ENCODE data around the gene TBC1D22A. TPM values are rescaled to one million over a fixed set of nuclear protein-coding genes. Genes with fewer than 3 reads are reported as not detected.
"Not testable (repeated sequence)": the region's sequence is repeated elsewhere in the genome, so short reads cannot be mapped to it uniquely, and the experiment has no call there.

The TBC1D22A gene
- total RNA-seq, 1 donor from 2014 or later = 87.8 TPM

GRCh38 chr22:47116426-47117341 is 354.2 kb downstream of the TBC1D22A start:
- TF ChIP-seq CTCF (IDR thresholded peaks at IDR 0.05) = no peak
- peaks cover 3 to 13% of the 10 kb centered on the region in 2 donors for H3K36me3 ChIP-seq
- no peak for DNase-seq (ENCODE audit: low spot score in 2 of 2)
- no peak overlapping the region for H3K27ac ChIP-seq
- no peaks in the 10 kb centered on the region for H3K27me3 ChIP-seq
- no peaks in the 10 kb centered on the region for H3K9me3 ChIP-seq
- H3K4me1 ChIP-seq = no peaks in the 10 kb centered on the region
- intact Hi-C loops (cut with DNase I) = no loop called here
- H3K4me3 ChIP-seq = no peak overlapping the region

GRCh38 chr22:47117442-47117841 is 355.0 kb downstream of the TBC1D22A start:
- intact Hi-C loops (cut with DNase I); H3K4me1 ChIP-seq; H3K27ac ChIP-seq; H3K9me3 ChIP-seq; H3K36me3 ChIP-seq; H3K4me3 ChIP-seq; H3K27me3 ChIP-seq; DNase-seq (ENCODE audit: low spot score in 2 of 2): not testable (repeated sequence)

- DNase-seq (ENCODE audit: low spot score in 2 of 2) = no peak
- H3K4me1 ChIP-seq = no peaks in the 10 kb centered on the region
- intact Hi-C loops (cut with DNase I) = no loop called here
- no peak for TF ChIP-seq CTCF (IDR thresholded peaks at IDR 0.05)
- H3K36me3 ChIP-seq = no peaks in the 10 kb centered on the region
- H3K4me3 ChIP-seq = no peak overlapping the region
- H3K27me3 ChIP-seq = no peaks in the 10 kb centered on the region
- no peak overlapping the region for H3K27ac ChIP-seq
- no peaks in the 10 kb centered on the region for H3K9me3 ChIP-seq
Observed at GRCh38 chr22:47119181-47119580, 356.7 kb downstream of the TBC1D22A start.

- no peak for TF ChIP-seq CTCF (IDR thresholded peaks at IDR 0.05)
- intact Hi-C loops (cut with DNase I) = no loop called here
- H3K4me3 ChIP-seq = no peak overlapping the region
- no peaks in the 10 kb centered on the region for H3K9me3 ChIP-seq
- H3K27ac ChIP-seq = no peak overlapping the region
- no peak for DNase-seq (ENCODE audit: low spot score in 2 of 2)
- no peaks in the 10 kb centered on the region for H3K27me3 ChIP-seq
- no peaks in the 10 kb centered on the region for H3K36me3 ChIP-seq
- H3K4me1 ChIP-seq = no peaks in the 10 kb centered on the region
Observed at GRCh38 chr22:47120399-47120798, 357.9 kb downstream of the TBC1D22A start.

- no peak for DNase-seq (ENCODE audit: low spot score in 2 of 2)
- H3K36me3 ChIP-seq = no peaks in the 10 kb centered on the region
- intact Hi-C loops (cut with DNase I) = no loop called here
Observed at GRCh38 chr22:47121791-47122190, 359.3 kb downstream of the TBC1D22A start.

More at GRCh38 chr22:47121791-47122190, 359.3 kb downstream of the TBC1D22A start:
- H3K27ac ChIP-seq = no peak overlapping the region
- no peak overlapping the region for H3K4me3 ChIP-seq
- H3K27me3 ChIP-seq = no peaks in the 10 kb centered on the region
- no peaks in the 10 kb centered on the region for H3K9me3 ChIP-seq
- no peak for TF ChIP-seq CTCF (IDR thresholded peaks at IDR 0.05)
- H3K4me1 ChIP-seq = no peaks in the 10 kb centered on the region

All from ascending aorta (tissue), 2 donors.